Calu3 (cell line): Measurements from ENCODE around the gene GPRC5B. TPM values are rescaled to one million over a fixed set of nuclear protein-coding genes. Genes with fewer than 3 reads are reported as not detected.
A peak's percentile ranks its signal among the peaks of the same experiment; 100 is the strongest.

Experiments used
- BruUV-seq: library from RNA; stranded (reverse); fragments of 400-500 nt; replicated peaks from 2 replicates; lab custom pipeline; 2021; lab: Mats Ljungman, UMichigan
- CTCF ChIA-PET: fragments of 300-600 bp; sonication (Branson Sonifier 250); formaldehyde crosslinking; loops from one replicate; lab custom pipeline; 2022; ENCODE audit warnings: antibody characterized with exemption; lab: Charles Lee
- DNase-seq: peaks from one replicate; pipeline ENCODE4 v3.0.0; 2022
- H3K27ac Mint-ChIP-seq: one replicate; pipeline ENCODE4 v1.8.0; 2022; ENCODE audit warnings: mixed read lengths; ENCODE audit not compliant: unreplicated experiment
- H3K27me3 Mint-ChIP-seq: one replicate; pipeline ENCODE4 v1.8.0; 2022; ENCODE audit warnings: mixed read lengths; ENCODE audit not compliant: unreplicated experiment
- H3K36me3 Mint-ChIP-seq: one replicate; pipeline ENCODE4 v1.8.0; 2022; ENCODE audit warnings: mild to moderate bottlenecking, moderate library complexity, mixed read lengths; ENCODE audit not compliant: insufficient read depth, unreplicated experiment
- H3K4me1 Mint-ChIP-seq: one replicate; pipeline ENCODE4 v1.8.0; 2022; ENCODE audit warnings: mild to moderate bottlenecking, low read depth, mixed read lengths; ENCODE audit not compliant: unreplicated experiment
- H3K4me3 Mint-ChIP-seq: one replicate; pipeline ENCODE4 v1.8.0; 2022; ENCODE audit warnings: mild to moderate bottlenecking, low read depth, moderate library complexity, mixed read lengths; ENCODE audit not compliant: unreplicated experiment
- H3K9me3 Mint-ChIP-seq: one replicate; pipeline ENCODE4 v1.8.0; 2022; ENCODE audit warnings: low read depth, mixed read lengths; ENCODE audit not compliant: unreplicated experiment
- CTCF ChIP-seq: fragments of 200-600 bp; IDR thresholded peaks from one replicate; pipeline ENCODE4 v1.8.0; 2022; ENCODE audit warnings: antibody characterized with exemption; ENCODE audit not compliant: unreplicated experiment
- intact Hi-C: fragments of 100-400 bp; cut with micrococcal nuclease; formaldehyde crosslinking; loops from one replicate; pipeline ENCODE4 v1.10.0; 2022; ENCODE audit not compliant: unreplicated experiment
- total RNA-seq: library from RNA; stranded (reverse); gene quantifications from 2 replicates; pipeline ENCODE4 v1.2.3, GENCODE V29; 2022

GPRC5B gene
- total RNA-seq, 1 experiment from 2014 or later: 294 TPM

DNA sequence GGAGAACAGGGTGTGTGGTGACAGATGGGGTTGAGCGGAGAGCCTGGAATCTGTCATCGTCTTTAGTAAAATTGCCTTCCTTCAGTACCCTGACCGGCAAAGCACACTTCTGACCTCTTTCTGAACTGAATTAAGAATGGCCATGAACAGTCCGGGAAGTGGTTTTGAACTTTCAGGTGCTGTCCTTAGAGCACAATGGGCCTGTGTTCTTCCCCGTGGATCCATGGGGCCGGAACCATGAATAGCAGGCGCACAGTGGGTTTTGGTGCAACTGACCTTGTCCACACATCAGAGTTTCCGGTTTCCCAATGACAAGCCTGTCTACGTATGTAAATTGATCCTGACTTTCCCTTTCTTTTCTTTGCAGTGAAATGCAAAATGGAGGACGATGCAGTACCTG, 28.5 kb downstream of the GPRC5B start:
- Mint-ChIP-seq H3K4me3 (no peak overlapping the region), H3K27ac (peak overlapping the region; percentile 10), H3K9me3 (no peaks in the 10 kb centered on the region), H3K4me1 (no peaks in the 10 kb centered on the region), H3K36me3 (peaks cover 79% of the 10 kb centered on the region), H3K27me3 (no peaks in the 10 kb centered on the region)
- TF ChIP-seq CTCF: no peak
- intact Hi-C loops: no loop called here
- no peak for DNase-seq
- no TSS peak for BruUV-seq
- CTCF ChIA-PET: no interaction called here

GRCh38 chr16:19854543-19854876, 30.1 kb downstream of the GPRC5B start:
- Mint-ChIP-seq H3K4me1 (no peaks in the 10 kb centered on the region), H3K36me3 (peaks cover 67% of the 10 kb centered on the region), H3K27ac (peak overlapping the region; percentile 65), H3K9me3 (no peaks in the 10 kb centered on the region), H3K4me3 (no peak overlapping the region), H3K27me3 (no peaks in the 10 kb centered on the region)
- intact Hi-C loops: no loop called here
- BruUV-seq: no TSS peak
- no peak for TF ChIP-seq CTCF
- CTCF ChIA-PET: no interaction called here
- DNase-seq: no peak

DNA sequence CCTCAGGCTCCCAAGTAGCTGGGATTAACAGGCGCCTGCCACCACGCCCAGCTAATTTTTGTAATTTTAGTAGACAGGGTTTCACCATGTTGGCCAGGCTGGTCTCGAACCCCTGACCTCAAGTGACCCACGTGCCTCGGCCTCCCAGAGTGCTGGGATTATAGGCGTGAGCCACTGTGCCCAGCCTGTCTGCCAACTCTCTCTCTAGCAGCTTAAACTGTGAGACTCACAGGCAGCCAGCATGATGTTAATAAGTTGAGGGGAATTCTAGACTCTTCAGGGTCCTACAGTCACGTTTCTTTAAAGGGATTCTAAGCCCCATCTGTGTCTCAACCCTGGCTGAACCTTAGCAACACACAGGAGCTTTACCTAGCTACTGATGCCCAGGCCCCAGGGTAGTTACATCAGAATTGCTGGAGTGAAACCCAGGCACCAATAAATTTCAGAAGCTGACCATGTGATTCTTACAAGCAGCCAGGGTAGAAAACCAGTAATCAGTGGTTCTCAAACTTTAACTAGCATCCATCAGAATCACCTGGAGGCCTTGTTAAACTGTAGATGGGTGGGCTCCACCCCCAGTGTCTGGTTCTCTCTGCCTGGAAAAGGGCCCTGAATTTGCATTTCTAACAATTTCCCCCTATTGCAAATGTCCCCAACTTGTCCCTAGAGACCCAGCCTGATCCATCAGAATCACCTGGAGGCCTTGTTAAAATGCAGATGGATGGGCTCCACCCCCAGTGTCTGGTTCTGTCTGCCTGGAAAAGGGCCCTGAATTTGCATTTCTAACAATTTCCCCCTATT, 30.7 kb downstream of the GPRC5B start:
- no peak for DNase-seq
- H3K36me3 Mint-ChIP-seq: peaks cover 61% of the 10 kb centered on the region
- CTCF ChIA-PET: interaction anchor here (0.7 kb wide), 1 partner anchor 601 kb away, joined by 3 read pairs; no protein-coding TSS in a partner anchor
- BruUV-seq: no TSS peak
- H3K4me1 Mint-ChIP-seq: no peaks in the 10 kb centered on the region
- intact Hi-C loops: no loop called here
- H3K4me3 Mint-ChIP-seq: no peak overlapping the region
- H3K9me3 Mint-ChIP-seq: no peaks in the 10 kb centered on the region
- H3K27ac Mint-ChIP-seq: peak overlapping the region; percentile 65
- no peaks in the 10 kb centered on the region for H3K27me3 Mint-ChIP-seq
- TF ChIP-seq CTCF: no peak

GRCh38 chr16:19853132-19853741, 31.4 kb downstream of the GPRC5B start:
- H3K4me3 Mint-ChIP-seq: no peak overlapping the region
- H3K27ac Mint-ChIP-seq: no peak overlapping the region
- DNase-seq: no peak
- peaks cover 57% of the 10 kb centered on the region for H3K36me3 Mint-ChIP-seq
- BruUV-seq: no TSS peak
- no peak for TF ChIP-seq CTCF
- intact Hi-C loops: no loop called here
- CTCF ChIA-PET: interaction anchor here (0.6 kb wide), 1 partner anchor 167 kb away, joined by 3 read pairs; no protein-coding TSS in a partner anchor
- no peaks in the 10 kb centered on the region for H3K4me1 Mint-ChIP-seq
- no peaks in the 10 kb centered on the region for H3K9me3 Mint-ChIP-seq
- H3K27me3 Mint-ChIP-seq: no peaks in the 10 kb centered on the region
